HEK293 (cell line): ENCODE measurements around the gene ANKRD6.
A peak's percentile ranks its signal among the peaks of the same experiment; 100 is the strongest.

Experiments used
- CTCF ChIA-PET: fragments of 350-600 bp; formaldehyde crosslinking; extraction: SDS; loops from one replicate; lab custom pipeline; 2021; ENCODE audit warnings: antibody characterized with exemption; lab: Yijun Ruan, JAX
- POLR2A ChIA-PET: fragments of 300-600 bp; formaldehyde crosslinking; extraction: SDS; loops from one replicate; lab custom pipeline; 2020; ENCODE audit warnings: antibody characterized with exemption, inconsistent platforms; lab: Yijun Ruan, JAX
- H3K27ac ChIP-seq: fragments of 200-500 bp; sonication (Bioruptor generic); 2 replicates; pipeline ENCODE4 v1.5.1; 2014; ENCODE audit warnings: low read depth, low read length, control low read depth, inconsistent platforms; ENCODE audit errors: extremely low read depth
- H3K36me3 ChIP-seq, 2 experiments: fragments of 200-500 bp in 1 of 2; sonication (Bioruptor generic) in 1 of 2; 1 replicate in 1 of 2; 2 replicates in 1 of 2; pipeline ENCODE4 v1.5.1; 2014 to 2017; ENCODE audit warnings: inconsistent platforms in 2 of 2, low read length in 2 of 2; ENCODE audit not compliant: control insufficient read depth in 2 of 2, insufficient read depth in 1 of 2
- H3K4me1 ChIP-seq: fragments of 200-500 bp; sonication (Bioruptor generic); 2 replicates; pipeline ENCODE4 v1.5.1; 2014; ENCODE audit warnings: mild to moderate bottlenecking, low read length, inconsistent platforms; ENCODE audit not compliant: control insufficient read depth, insufficient read depth
- H3K4me3 ChIP-seq: 2 replicates; pipeline ENCODE4 v1.5.1; 2011; ENCODE audit warnings: low read depth, mild to moderate bottlenecking, control low read depth, low read length, moderate library complexity
- H3K9me3 ChIP-seq: fragments of 200-500 bp; sonication (Bioruptor generic); 2 replicates; pipeline ENCODE4 v1.5.1; 2014; ENCODE audit warnings: low read depth, low read length, inconsistent platforms; ENCODE audit not compliant: control insufficient read depth, insufficient read depth
- KLF9 ChIP-seq: fragments of 450-650 bp; formaldehyde crosslinking; IDR thresholded peaks from 2 replicates; pipeline ENCODE4 v1.5.1; 2016; ENCODE audit warnings: missing biosample characterization, missing genetic modification characterization, low read depth
- MYNN ChIP-seq: fragments of 450-650 bp; formaldehyde crosslinking; IDR thresholded peaks from 2 replicates; pipeline ENCODE4 v1.5.1; 2016; ENCODE audit warnings: missing biosample characterization, missing genetic modification characterization, borderline replicate concordance
- OSR2 ChIP-seq: fragments of 450-650 bp; formaldehyde crosslinking; IDR thresholded peaks from 2 replicates; pipeline ENCODE4 v1.5.1; 2016; ENCODE audit warnings: missing biosample characterization, missing genetic modification characterization
- TRIM28 ChIP-seq: IDR thresholded peaks from 2 replicates; pipeline ENCODE4 v1.6.1; 2011; ENCODE audit warnings: low read length, control low read depth, borderline replicate concordance
- WT1 ChIP-seq: fragments of 450-650 bp; formaldehyde crosslinking; IDR thresholded peaks from 2 replicates; pipeline ENCODE4 v1.5.1; 2016; ENCODE audit warnings: missing biosample characterization, missing genetic modification characterization
- YY1 ChIP-seq: fragments of 450-650 bp; formaldehyde crosslinking; IDR thresholded peaks from 2 replicates; pipeline ENCODE4 v1.5.1; 2018; ENCODE audit warnings: missing biosample characterization, missing genetic modification characterization
- ZBTB17 ChIP-seq: fragments of 450-650 bp; formaldehyde crosslinking; IDR thresholded peaks from 2 replicates; pipeline ENCODE4 v1.5.1; 2016; ENCODE audit warnings: missing biosample characterization, missing genetic modification characterization
- ZFP69B ChIP-seq: fragments of 450-650 bp; formaldehyde crosslinking; IDR thresholded peaks from 2 replicates; pipeline ENCODE4 v1.5.1; 2016; ENCODE audit warnings: missing biosample characterization, missing genetic modification characterization
- ZIC2 ChIP-seq: fragments of 450-650 bp; formaldehyde crosslinking; IDR thresholded peaks from 2 replicates; pipeline ENCODE4 v1.5.1; 2016; ENCODE audit warnings: missing biosample characterization, missing genetic modification characterization
- ZNF121 ChIP-seq: fragments of 450-650 bp; formaldehyde crosslinking; IDR thresholded peaks from 2 replicates; pipeline ENCODE4 v1.5.1; 2016; ENCODE audit warnings: missing biosample characterization, missing genetic modification characterization
- ZNF146 ChIP-seq: fragments of 450-650 bp; formaldehyde crosslinking; IDR thresholded peaks from 2 replicates; pipeline ENCODE4 v1.5.1; 2016; ENCODE audit warnings: missing biosample characterization, missing genetic modification characterization
- ZNF169 ChIP-seq: fragments of 450-650 bp; formaldehyde crosslinking; IDR thresholded peaks from 2 replicates; pipeline ENCODE4 v1.5.1; 2016; ENCODE audit warnings: missing biosample characterization, missing genetic modification characterization
- ZNF311 ChIP-seq: fragments of 450-650 bp; formaldehyde crosslinking; IDR thresholded peaks from 2 replicates; pipeline ENCODE4 v1.5.1; 2017; ENCODE audit warnings: missing biosample characterization, missing genetic modification characterization, borderline replicate concordance
- ZNF324 ChIP-seq: fragments of 450-650 bp; formaldehyde crosslinking; IDR thresholded peaks from 2 replicates; pipeline ENCODE4 v1.5.1; 2016; ENCODE audit warnings: missing biosample characterization, missing genetic modification characterization
- ZNF366 ChIP-seq: fragments of 450-650 bp; formaldehyde crosslinking; conservative IDR thresholded peaks from 2 replicates; pipeline ENCODE4 v1.5.1; 2016; ENCODE audit warnings: missing biosample characterization, missing genetic modification characterization
- ZNF501 ChIP-seq: fragments of 450-650 bp; formaldehyde crosslinking; IDR thresholded peaks from 2 replicates; pipeline ENCODE4 v1.5.1; 2016; ENCODE audit warnings: missing biosample characterization, missing genetic modification characterization
- ZNF521 ChIP-seq: fragments of 450-650 bp; formaldehyde crosslinking; IDR thresholded peaks from 2 replicates; pipeline ENCODE4 v1.5.1; 2017; ENCODE audit warnings: missing biosample characterization, mild to moderate bottlenecking, missing genetic modification characterization
- ZNF529 ChIP-seq: fragments of 450-650 bp; formaldehyde crosslinking; IDR thresholded peaks from 2 replicates; pipeline ENCODE4 v1.5.1; 2017; ENCODE audit warnings: missing genetic modification characterization, missing biosample characterization; ENCODE audit not compliant: insufficient replicate concordance
- ZNF548 ChIP-seq: fragments of 450-650 bp; formaldehyde crosslinking; IDR thresholded peaks from 2 replicates; pipeline ENCODE4 v1.5.1; 2016; ENCODE audit warnings: missing biosample characterization, missing genetic modification characterization
- ZNF555 ChIP-seq: fragments of 450-650 bp; formaldehyde crosslinking; conservative IDR thresholded peaks from 2 replicates; pipeline ENCODE4 v1.5.1; 2017; ENCODE audit warnings: missing biosample characterization, mild to moderate bottlenecking, missing genetic modification characterization, inconsistent platforms
- ZNF561 ChIP-seq: fragments of 450-650 bp; IDR thresholded peaks from 2 replicates; pipeline ENCODE4 v1.5.1; 2018; ENCODE audit warnings: missing biosample characterization, missing genetic modification characterization, borderline replicate concordance
- ZNF621 ChIP-seq: fragments of 450-650 bp; formaldehyde crosslinking; IDR thresholded peaks from 2 replicates; pipeline ENCODE4 v1.5.1; 2017; ENCODE audit warnings: missing biosample characterization, missing genetic modification characterization
- ZNF677 ChIP-seq: fragments of 450-650 bp; IDR thresholded peaks from 2 replicates; pipeline ENCODE4 v1.5.0; 2018; ENCODE audit warnings: missing biosample characterization, mild to moderate bottlenecking, missing genetic modification characterization, moderate library complexity
- ZNF701 ChIP-seq: fragments of 450-650 bp; formaldehyde crosslinking; IDR thresholded peaks from 2 replicates; pipeline ENCODE4 v1.5.1; 2016; ENCODE audit warnings: missing biosample characterization, missing genetic modification characterization
- TF ChIP-seq, protein P1 (sequence below): fragments of 450-650 bp; formaldehyde crosslinking; IDR thresholded peaks from 2 replicates; pipeline ENCODE4 v1.5.1; 2016; ENCODE audit warnings: missing biosample characterization, missing genetic modification characterization
- TF ChIP-seq, protein P2 (sequence below): fragments of 450-650 bp; formaldehyde crosslinking; IDR thresholded peaks from 2 replicates; pipeline ENCODE4 v1.5.1; 2016; ENCODE audit warnings: missing biosample characterization, missing genetic modification characterization
- TF ChIP-seq, protein P3 (sequence below): fragments of 450-650 bp; formaldehyde crosslinking; IDR thresholded peaks from 2 replicates; pipeline ENCODE4 v1.5.1; 2016; ENCODE audit warnings: missing biosample characterization, missing genetic modification characterization, low read depth

ANKRD6 gene

DNA sequence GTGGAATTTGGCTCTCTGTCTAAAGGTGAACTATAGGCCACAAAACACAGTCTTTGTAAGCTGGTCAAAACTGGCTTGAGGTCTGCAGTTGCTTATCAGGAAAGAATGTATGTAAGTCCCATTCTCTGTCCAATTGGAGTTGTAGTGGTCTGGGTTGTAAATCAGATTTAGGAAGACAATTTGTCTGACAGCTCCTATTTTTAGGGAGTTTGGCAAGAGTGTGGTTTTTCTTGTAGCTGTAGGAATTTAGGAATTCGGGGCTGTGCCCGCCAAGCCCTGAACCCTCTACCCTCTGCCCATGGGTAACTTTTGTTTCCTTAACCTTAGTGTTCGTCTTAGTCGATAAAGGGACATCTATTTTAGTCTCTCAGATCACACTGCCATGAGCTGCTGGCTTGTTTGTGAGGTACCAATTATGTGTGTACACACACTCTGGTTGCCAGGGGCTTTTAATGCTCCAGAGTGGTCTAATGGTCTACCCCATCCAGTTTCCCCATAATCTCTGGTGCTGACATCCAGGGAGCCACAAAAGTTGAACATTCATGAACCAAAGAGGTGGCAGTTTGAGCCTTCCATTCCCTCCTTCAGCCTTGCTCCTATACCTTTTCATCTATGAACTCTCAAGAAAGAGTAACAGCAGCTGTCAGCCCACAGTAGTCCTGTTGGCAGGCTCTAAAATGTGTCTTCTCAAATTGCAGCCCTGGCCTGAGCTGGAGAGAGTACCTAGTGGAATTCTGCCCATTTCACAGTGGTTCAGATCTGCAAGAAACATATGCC lies 93.0 kb downstream of the ANKRD6 start:
- Histone ChIP-seq H3K9me3 (no peaks in the 10 kb centered on the region), H3K4me1 (no peaks in the 10 kb centered on the region), H3K27ac (no peak overlapping the region), H3K4me3 (no peak overlapping the region), H3K36me3 (peaks cover 0 to 3% of the 10 kb centered on the region in 2 experiments; a peak in 1 of 3 replicates)
- TF ChIP-seq, protein P1, sequence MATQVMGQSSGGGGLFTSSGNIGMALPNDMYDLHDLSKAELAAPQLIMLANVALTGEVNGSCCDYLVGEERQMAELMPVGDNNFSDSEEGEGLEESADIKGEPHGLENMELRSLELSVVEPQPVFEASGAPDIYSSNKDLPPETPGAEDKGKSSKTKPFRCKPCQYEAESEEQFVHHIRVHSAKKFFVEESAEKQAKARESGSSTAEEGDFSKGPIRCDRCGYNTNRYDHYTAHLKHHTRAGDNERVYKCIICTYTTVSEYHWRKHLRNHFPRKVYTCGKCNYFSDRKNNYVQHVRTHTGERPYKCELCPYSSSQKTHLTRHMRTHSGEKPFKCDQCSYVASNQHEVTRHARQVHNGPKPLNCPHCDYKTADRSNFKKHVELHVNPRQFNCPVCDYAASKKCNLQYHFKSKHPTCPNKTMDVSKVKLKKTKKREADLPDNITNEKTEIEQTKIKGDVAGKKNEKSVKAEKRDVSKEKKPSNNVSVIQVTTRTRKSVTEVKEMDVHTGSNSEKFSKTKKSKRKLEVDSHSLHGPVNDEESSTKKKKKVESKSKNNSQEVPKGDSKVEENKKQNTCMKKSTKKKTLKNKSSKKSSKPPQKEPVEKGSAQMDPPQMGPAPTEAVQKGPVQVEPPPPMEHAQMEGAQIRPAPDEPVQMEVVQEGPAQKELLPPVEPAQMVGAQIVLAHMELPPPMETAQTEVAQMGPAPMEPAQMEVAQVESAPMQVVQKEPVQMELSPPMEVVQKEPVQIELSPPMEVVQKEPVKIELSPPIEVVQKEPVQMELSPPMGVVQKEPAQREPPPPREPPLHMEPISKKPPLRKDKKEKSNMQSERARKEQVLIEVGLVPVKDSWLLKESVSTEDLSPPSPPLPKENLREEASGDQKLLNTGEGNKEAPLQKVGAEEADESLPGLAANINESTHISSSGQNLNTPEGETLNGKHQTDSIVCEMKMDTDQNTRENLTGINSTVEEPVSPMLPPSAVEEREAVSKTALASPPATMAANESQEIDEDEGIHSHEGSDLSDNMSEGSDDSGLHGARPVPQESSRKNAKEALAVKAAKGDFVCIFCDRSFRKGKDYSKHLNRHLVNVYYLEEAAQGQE, result no peak
- no peak for TF ChIP-seq MYNN
- TF ChIP-seq ZNF501 (tag by site-specific recombination), result no peak
- no peak for TF ChIP-seq ZNF121 (tag by site-specific recombination)
- TF ChIP-seq WT1 (tag by site-specific recombination), result no peak
- TF ChIP-seq ZNF311 (tag by site-specific recombination), result no peak
- TF ChIP-seq ZNF561 (tag by site-specific recombination), result no peak
- no peak for TF ChIP-seq KLF9 (tag by site-specific recombination)
- no peak for TF ChIP-seq ZNF677 (tag by site-specific recombination)
- TF ChIP-seq ZNF146, result no peak
- no peak for TF ChIP-seq ZBTB17
- no peak for TF ChIP-seq OSR2 (tag by site-specific recombination)
- TF ChIP-seq YY1, result no peak
- TF ChIP-seq ZNF555, result no peak
- TF ChIP-seq ZNF169 (tag by site-specific recombination), result no peak
- TF ChIP-seq ZNF324 (tag by site-specific recombination), result no peak
- no peak for TF ChIP-seq ZFP69B (tag by site-specific recombination)
- TF ChIP-seq ZNF521, result no peak
- POLR2A ChIA-PET, result no interaction called here
- CTCF ChIA-PET, result interaction anchor here (1.1 to 1.3 kb wide), 3 partner anchors 19 to 51 kb away, joined by 3 read pairs; no protein-coding TSS in a partner anchor

DNA sequence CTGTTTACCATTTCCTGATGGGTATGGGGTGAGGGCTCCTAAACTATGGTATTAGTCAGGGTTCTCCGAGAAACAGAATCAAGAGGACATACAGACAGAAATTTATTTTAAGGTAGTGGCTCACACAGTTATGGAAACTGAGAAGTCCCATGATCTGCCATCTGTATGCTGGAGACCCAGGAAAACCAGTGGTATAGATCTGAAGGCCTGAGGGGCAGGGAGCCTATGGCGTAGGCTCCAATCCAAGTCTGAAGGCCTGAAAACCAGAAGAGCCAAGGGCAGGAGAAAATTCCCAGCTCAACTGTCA lies 93.6 kb downstream of the ANKRD6 start:
- Histone ChIP-seq H3K4me3 (no peak overlapping the region), H3K36me3 (peaks cover 0 to 3% of the 10 kb centered on the region in 2 experiments; a peak in 1 of 3 replicates), H3K9me3 (no peaks in the 10 kb centered on the region), H3K27ac (no peak overlapping the region), H3K4me1 (no peaks in the 10 kb centered on the region)
- TF ChIP-seq ZNF555 (no peak), ZNF677 (tag by site-specific recombination) (no peak), ZNF548 (tag by site-specific recombination) (no peak), ZNF529 (tag by site-specific recombination) (no peak)
- ChIA-PET POLR2A (no interaction called here), CTCF (interaction anchor here (1.3 kb wide), 1 partner anchor 19 kb away, joined by 3 read pairs; no protein-coding TSS in a partner anchor)

DNA sequence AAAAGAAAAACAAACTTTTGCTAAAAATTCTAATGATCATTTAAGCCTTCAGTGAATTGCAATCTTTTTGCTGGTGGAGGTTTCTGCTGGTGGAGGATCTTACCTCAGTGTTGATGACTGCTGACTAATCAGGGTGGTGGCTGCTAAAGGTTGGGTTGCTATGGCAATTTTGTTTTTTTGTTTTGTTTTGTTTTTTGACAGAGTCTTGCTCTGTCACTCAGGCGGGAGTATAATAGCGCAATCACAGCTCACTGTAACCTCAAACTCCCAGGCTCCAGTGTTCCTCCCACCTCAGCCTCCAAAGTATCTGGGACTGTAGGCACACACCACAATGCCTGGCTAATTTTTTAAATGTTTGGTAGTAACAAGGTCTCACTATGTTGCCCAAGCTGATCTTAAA lies 94.7 kb downstream of the ANKRD6 start:
- no peak overlapping the region for H3K27ac ChIP-seq
- no peaks in the 10 kb centered on the region for H3K9me3 ChIP-seq
- ChIA-PET CTCF (no interaction called here), POLR2A (no interaction called here)
- H3K4me3 ChIP-seq, result no peak overlapping the region
- H3K4me1 ChIP-seq, result no peaks in the 10 kb centered on the region
- peaks cover 0 to 3% of the 10 kb centered on the region in 2 experiments; a peak in 1 of 3 replicates for H3K36me3 ChIP-seq
- TF ChIP-seq ZNF701 (tag by site-specific recombination) (no peak), TRIM28 (no peak), ZNF366 (tag by site-specific recombination) (no peak), ZIC2 (tag by site-specific recombination) (no peak), ZNF621 (no peak)
- TF ChIP-seq, protein P2, sequence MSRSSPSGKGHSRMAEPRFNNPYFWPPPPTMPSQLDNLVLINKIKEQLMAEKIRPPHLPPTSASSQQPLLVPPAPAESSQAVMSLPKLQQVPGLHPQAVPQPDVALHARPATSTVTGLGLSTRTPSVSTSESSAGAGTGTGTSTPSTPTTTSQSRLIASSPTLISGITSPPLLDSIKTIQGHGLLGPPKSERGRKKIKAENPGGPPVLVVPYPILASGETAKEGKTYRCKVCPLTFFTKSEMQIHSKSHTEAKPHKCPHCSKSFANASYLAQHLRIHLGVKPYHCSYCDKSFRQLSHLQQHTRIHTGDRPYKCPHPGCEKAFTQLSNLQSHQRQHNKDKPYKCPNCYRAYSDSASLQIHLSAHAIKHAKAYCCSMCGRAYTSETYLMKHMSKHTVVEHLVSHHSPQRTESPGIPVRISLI, result peak; percentile 72
- TF ChIP-seq, protein P3, sequence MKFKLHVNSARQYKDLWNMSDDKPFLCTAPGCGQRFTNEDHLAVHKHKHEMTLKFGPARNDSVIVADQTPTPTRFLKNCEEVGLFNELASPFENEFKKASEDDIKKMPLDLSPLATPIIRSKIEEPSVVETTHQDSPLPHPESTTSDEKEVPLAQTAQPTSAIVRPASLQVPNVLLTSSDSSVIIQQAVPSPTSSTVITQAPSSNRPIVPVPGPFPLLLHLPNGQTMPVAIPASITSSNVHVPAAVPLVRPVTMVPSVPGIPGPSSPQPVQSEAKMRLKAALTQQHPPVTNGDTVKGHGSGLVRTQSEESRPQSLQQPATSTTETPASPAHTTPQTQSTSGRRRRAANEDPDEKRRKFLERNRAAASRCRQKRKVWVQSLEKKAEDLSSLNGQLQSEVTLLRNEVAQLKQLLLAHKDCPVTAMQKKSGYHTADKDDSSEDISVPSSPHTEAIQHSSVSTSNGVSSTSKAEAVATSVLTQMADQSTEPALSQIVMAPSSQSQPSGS (tag by site-specific recombination), result no peak
